ENCODE results near the gene PGS1.

PGS1 gene

GRCh38 chr17:78369791-78370381 lies 8.6 kb upstream of the PGS1 start:
- H3K4me3 ChIP-seq (replicated peaks in 1 of 2; ENCODE audit: low read depth in 2 of 2, low read length in 2 of 2) = no peak overlapping the region
- DNase-seq (ENCODE audit: low read depth in 2 of 2) = no peak
- TF ChIP-seq CTCF (IDR thresholded peaks at IDR 0.05; ENCODE audit: low read depth, low read length) = no peak

DNA sequence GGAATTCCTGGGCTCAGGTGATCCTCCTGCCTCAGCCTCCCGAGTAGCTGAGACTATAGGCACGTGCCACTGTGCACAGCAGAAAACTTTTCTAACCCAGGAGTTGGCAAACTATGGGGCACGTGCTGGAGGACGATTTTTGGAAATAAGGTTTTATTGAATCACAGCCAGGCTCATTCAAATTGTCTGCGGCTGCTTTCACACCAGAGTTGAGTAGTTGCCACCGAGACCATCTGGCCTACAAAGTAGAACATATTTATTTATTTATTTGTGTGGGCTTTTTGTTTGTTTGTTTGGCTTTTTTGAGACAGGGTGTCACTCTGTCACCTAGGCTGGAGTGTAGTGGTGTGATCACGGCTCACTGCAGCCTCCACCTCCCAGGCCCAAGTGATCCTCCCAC lies 7.4 kb upstream of the PGS1 start:
- no peak for DNase-seq (ENCODE audit: low read depth in 2 of 2)
- H3K4me3 ChIP-seq (replicated peaks in 1 of 2; ENCODE audit: low read depth in 2 of 2, low read length in 2 of 2) = no peak overlapping the region
- no peak for TF ChIP-seq CTCF (IDR thresholded peaks at IDR 0.05; ENCODE audit: low read depth, low read length)

DNA sequence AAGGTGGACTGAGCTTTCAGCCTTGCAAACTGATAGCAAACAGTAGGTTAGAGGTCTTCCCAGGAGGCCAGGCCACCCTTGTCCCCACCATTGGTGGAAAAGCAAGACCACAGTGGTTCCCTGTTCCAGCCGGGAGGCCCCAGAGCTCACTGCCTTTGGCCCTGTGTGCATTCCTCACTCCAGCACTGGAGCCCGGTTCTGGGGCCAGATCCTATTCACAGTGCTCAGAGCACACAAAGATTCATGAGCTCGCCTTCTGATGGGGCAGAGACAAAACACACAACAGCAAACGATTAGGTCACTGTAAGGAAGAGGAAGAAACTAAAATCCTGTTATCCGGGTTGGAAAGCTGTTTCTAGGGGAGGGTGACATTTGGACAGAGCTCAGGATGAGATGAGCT lies 5.6 kb upstream of the PGS1 start:
- no peak for DNase-seq (ENCODE audit: low read depth in 2 of 2)
- H3K4me3 ChIP-seq (replicated peaks in 1 of 2; ENCODE audit: low read depth in 2 of 2, low read length in 2 of 2) = no peak overlapping the region
- TF ChIP-seq CTCF (IDR thresholded peaks at IDR 0.05; ENCODE audit: low read depth, low read length) = no peak

DNA sequence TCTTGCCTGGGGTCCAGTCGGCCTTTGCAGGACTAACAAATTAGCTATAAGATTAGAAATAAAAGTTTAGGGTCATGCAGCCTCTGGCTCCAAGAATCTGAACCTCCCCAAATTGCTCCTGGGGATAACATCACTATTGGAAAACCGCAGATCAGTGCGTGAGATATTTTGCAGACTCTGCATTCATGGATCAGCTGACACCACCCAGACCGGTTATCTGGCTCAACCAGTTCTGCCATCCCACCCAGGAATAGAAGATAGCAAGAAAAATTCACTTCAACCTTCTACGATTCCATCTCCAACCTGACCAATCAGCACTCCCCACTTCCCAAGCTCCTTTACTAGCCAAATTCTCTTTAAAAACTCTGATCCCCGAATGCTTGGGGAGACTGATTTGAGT lies 4.3 kb upstream of the PGS1 start:
- DNase-seq (ENCODE audit: low read depth in 2 of 2) = no peak
- no peak for TF ChIP-seq CTCF (IDR thresholded peaks at IDR 0.05; ENCODE audit: low read depth, low read length)
- H3K4me3 ChIP-seq (replicated peaks in 1 of 2; ENCODE audit: low read depth in 2 of 2, low read length in 2 of 2) = no peak overlapping the region

DNA sequence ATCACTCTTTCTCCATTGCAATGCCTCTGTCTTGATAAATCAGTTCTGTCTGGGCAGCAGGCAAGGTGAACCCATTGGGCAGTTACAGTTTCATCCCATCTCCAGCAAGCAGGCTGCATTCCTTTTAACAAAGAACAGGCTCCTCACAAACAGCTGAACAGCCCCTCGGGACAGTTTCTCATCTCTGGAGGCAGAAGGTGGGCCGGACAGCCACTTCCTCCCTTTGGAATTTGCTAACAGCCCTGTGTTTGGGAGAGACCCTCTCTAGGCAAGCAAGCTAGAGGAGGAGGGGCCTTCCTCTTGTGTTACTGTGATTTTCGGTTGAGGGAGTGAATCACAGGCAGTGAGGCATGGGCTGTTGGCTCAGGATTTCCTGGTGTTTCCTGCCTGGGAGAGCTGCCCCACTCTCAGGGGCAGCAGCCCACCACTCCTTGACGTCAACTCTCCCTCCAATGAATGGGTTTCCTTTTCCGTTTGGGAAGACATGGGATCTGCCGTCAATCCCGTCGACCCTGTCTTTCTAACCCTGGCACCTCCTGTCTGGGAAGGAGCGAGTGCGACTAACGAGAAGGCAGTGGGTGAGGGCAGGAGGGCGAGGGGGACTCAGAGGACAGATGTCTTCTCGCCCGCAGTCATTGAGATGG lies 3.7 kb upstream of the PGS1 start:
- peak; percentile 87 to 90 for DNase-seq (ENCODE audit: low read depth in 2 of 2)
- no peak overlapping the region for H3K4me3 ChIP-seq (replicated peaks in 1 of 2; ENCODE audit: low read depth in 2 of 2, low read length in 2 of 2)
- TF ChIP-seq CTCF (IDR thresholded peaks at IDR 0.05; ENCODE audit: low read depth, low read length) = no peak

GRCh38 chr17:78375401-78376151 lies 2.9 kb upstream of the PGS1 start:
- peak; percentile 96 to 97 for DNase-seq (ENCODE audit: low read depth in 2 of 2)
- no peak overlapping the region for H3K4me3 ChIP-seq (replicated peaks in 1 of 2; ENCODE audit: low read depth in 2 of 2, low read length in 2 of 2)
- no peak for TF ChIP-seq CTCF (IDR thresholded peaks at IDR 0.05; ENCODE audit: low read depth, low read length)
